Mucosa of rectum (tissue), 2 donors: ENCODE measurements around the gene RNF19B.

Experiments used
- H3K27ac ChIP-seq, 2 donors: one replicate each; pipeline ENCODE4 v1.7.0; 2013; ENCODE audit warnings: inconsistent platforms in 2 of 2, low read depth in 2 of 2, low read length in 2 of 2
- H3K27me3 ChIP-seq, 2 donors: one replicate each; pipeline ENCODE4 v1.7.0; 2013; ENCODE audit warnings: low read length in 2 of 2; ENCODE audit not compliant: control insufficient read depth in 2 of 2, insufficient read depth in 2 of 2
- H3K36me3 ChIP-seq, 2 donors: one replicate each; pipeline ENCODE4 v1.7.0; 2013; ENCODE audit warnings: low read length in 2 of 2; ENCODE audit not compliant: control insufficient read depth in 2 of 2, insufficient read depth in 2 of 2
- H3K4me1 ChIP-seq, 2 donors: one replicate each; pipeline ENCODE4 v1.7.0; 2013; ENCODE audit warnings: low read length in 2 of 2, mild to moderate bottlenecking in 1 of 2; ENCODE audit not compliant: control insufficient read depth in 2 of 2, insufficient read depth in 2 of 2
- H3K4me3 ChIP-seq, 2 donors: one replicate each; pipeline ENCODE4 v1.7.0; 2013; ENCODE audit warnings: low read length in 2 of 2
- H3K9ac ChIP-seq, 2 donors: one replicate each; pipeline ENCODE4 v1.7.0; 2013; ENCODE audit warnings: low read length in 2 of 2, low read depth in 1 of 2, mild to moderate bottlenecking in 1 of 2
- H3K9me3 ChIP-seq, 2 donors: one replicate each; pipeline ENCODE4 v1.7.0; 2013; ENCODE audit warnings: low read length in 2 of 2; ENCODE audit not compliant: control insufficient read depth in 2 of 2
- donor health status: healthy.
- donor health status: Normal muscosa, but diverticular disease.

RNF19B gene

GRCh38 chr1:32924881-32925344 is 39.7 kb downstream of the RNF19B start:
- Histone ChIP-seq H3K9ac (peak overlapping the region; percentile 1 to 72), H3K36me3 (no peaks in the 10 kb centered on the region), H3K4me1 (peaks cover 7 to 13% of the 10 kb centered on the region in 2 donors), H3K9me3 (no peaks in the 10 kb centered on the region), H3K27me3 (peaks cover 0 to 2% of the 10 kb centered on the region in 2 donors), H3K27ac (peak overlapping the region; percentile 54 to 61), H3K4me3 (peak overlapping the region; percentile 46 to 49)

- no peaks in the 10 kb centered on the region for H3K36me3 ChIP-seq
- peaks cover 0 to 2% of the 10 kb centered on the region in 2 donors for H3K27me3 ChIP-seq
- H3K4me3 ChIP-seq, result no peak overlapping the region
- peaks cover 10 to 23% of the 10 kb centered on the region in 2 donors for H3K4me1 ChIP-seq
- H3K9ac ChIP-seq, result no peak overlapping the region
- H3K9me3 ChIP-seq, result no peaks in the 10 kb centered on the region
- H3K27ac ChIP-seq, result no peak overlapping the region
Observed at GRCh38 chr1:32920833-32921232, 43.8 kb downstream of the RNF19B start.

- H3K4me3 ChIP-seq, result no peak overlapping the region
- no peaks in the 10 kb centered on the region for H3K9me3 ChIP-seq
- no peak overlapping the region for H3K27ac ChIP-seq
- H3K4me1 ChIP-seq, result peaks cover 10 to 19% of the 10 kb centered on the region in 2 donors
- no peak overlapping the region for H3K9ac ChIP-seq
- H3K36me3 ChIP-seq, result no peaks in the 10 kb centered on the region
- no peaks in the 10 kb centered on the region for H3K27me3 ChIP-seq
Observed at GRCh38 chr1:32919811-32920733, 44.5 kb downstream of the RNF19B start.

- H3K4me1 ChIP-seq, result peaks cover 3 to 10% of the 10 kb centered on the region in 2 donors
- H3K9me3 ChIP-seq, result no peaks in the 10 kb centered on the region
- no peak overlapping the region for H3K9ac ChIP-seq
- H3K27ac ChIP-seq, result no peak overlapping the region
- H3K36me3 ChIP-seq, result no peaks in the 10 kb centered on the region
- H3K4me3 ChIP-seq, result no peak overlapping the region
- no peaks in the 10 kb centered on the region for H3K27me3 ChIP-seq
Observed at GRCh38 chr1:32918179-32918578, 46.4 kb downstream of the RNF19B start.

- Histone ChIP-seq H3K27me3 (no peaks in the 10 kb centered on the region), H3K27ac (no peak overlapping the region), H3K9ac (no peak overlapping the region), H3K36me3 (no peaks in the 10 kb centered on the region), H3K4me1 (peaks cover 3 to 10% of the 10 kb centered on the region in 2 donors), H3K9me3 (no peaks in the 10 kb centered on the region), H3K4me3 (no peak overlapping the region)
Observed at GRCh38 chr1:32917521-32917920, 47.1 kb downstream of the RNF19B start.

- no peak overlapping the region for H3K9ac ChIP-seq
- no peaks in the 10 kb centered on the region for H3K36me3 ChIP-seq
- no peak overlapping the region for H3K27ac ChIP-seq
- no peaks in the 10 kb centered on the region for H3K27me3 ChIP-seq
- H3K4me1 ChIP-seq, result peaks cover 3 to 10% of the 10 kb centered on the region in 2 donors
- H3K4me3 ChIP-seq, result no peak overlapping the region
- no peaks in the 10 kb centered on the region for H3K9me3 ChIP-seq
Observed at GRCh38 chr1:32915766-32916706, 48.6 kb downstream of the RNF19B start.

GRCh38 chr1:32910319-32910718 is 54.3 kb downstream of the RNF19B start:
- no peak overlapping the region for H3K9ac ChIP-seq
- H3K9me3 ChIP-seq, result no peaks in the 10 kb centered on the region
- no peaks in the 10 kb centered on the region for H3K27me3 ChIP-seq
- H3K27ac ChIP-seq, result no peak overlapping the region
- no peaks in the 10 kb centered on the region for H3K36me3 ChIP-seq
- H3K4me1 ChIP-seq, result peaks cover 12 to 24% of the 10 kb centered on the region in 2 donors
- no peak overlapping the region for H3K4me3 ChIP-seq

GRCh38 chr1:32907435-32907834 is 57.2 kb downstream of the RNF19B start:
- no peaks in the 10 kb centered on the region for H3K9me3 ChIP-seq
- H3K27me3 ChIP-seq, result peaks cover 0 to 2% of the 10 kb centered on the region in 2 donors
- H3K4me3 ChIP-seq, result peak overlapping the region in 1 of 2 donors; percentile 26
- no peaks in the 10 kb centered on the region for H3K36me3 ChIP-seq
- peak overlapping the region in 1 of 2 donors; percentile 48 for H3K9ac ChIP-seq
- H3K27ac ChIP-seq, result peak overlapping the region; percentile 65 to 91
- peaks cover 15 to 36% of the 10 kb centered on the region in 2 donors for H3K4me1 ChIP-seq

- no peak overlapping the region for H3K4me3 ChIP-seq
- peaks cover 16 to 41% of the 10 kb centered on the region in 2 donors for H3K4me1 ChIP-seq
- no peaks in the 10 kb centered on the region for H3K36me3 ChIP-seq
- peak overlapping the region; percentile 91 to 93 for H3K27ac ChIP-seq
- H3K9ac ChIP-seq, result peak overlapping the region in 1 of 2 donors; percentile 46
- no peaks in the 10 kb centered on the region for H3K9me3 ChIP-seq
- peaks cover 0 to 3% of the 10 kb centered on the region in 2 donors for H3K27me3 ChIP-seq
Observed at GRCh38 chr1:32906654-32907053, 58.0 kb downstream of the RNF19B start.
